SK-N-SH treated with all-trans-retinoic acid at 6 μM for 48 hours (cell line): ENCODE results near the gene SLC35F5.
"Not testable (repeated sequence)": the region's sequence is repeated elsewhere in the genome, so short reads cannot be mapped to it uniquely, and the experiment has no call there.

Experiments
- ATAC-seq: fragments of 200-7000 bp; cut with Tn5 transposase; 3 replicates; pipeline ENCODE4 v1.9.1; 2020; ENCODE audit warnings: mild to moderate bottlenecking, moderate library complexity
- BACH2 ChIP-seq: fragments of 250-450 bp; sonication (Bioruptor Pico); IDR thresholded peaks from 2 replicates; pipeline ENCODE4 v1.9.0; 2021; ENCODE audit warnings: mild to moderate bottlenecking, borderline replicate concordance
- CSDC2 ChIP-seq: fragments of 250-450 bp; sonication (Bioruptor Pico); IDR thresholded peaks from 2 replicates; pipeline ENCODE4 v1.5.0; 2020; ENCODE audit warnings: mild to moderate bottlenecking, moderate library complexity
- ESRRG ChIP-seq: fragments of 250-450 bp; sonication (Bioruptor Pico); IDR thresholded peaks from 2 replicates; pipeline ENCODE4 v1.6.1; 2021; ENCODE audit warnings: mild to moderate bottlenecking
- ISL1 ChIP-seq: fragments of 250-450 bp; sonication (Bioruptor Pico); IDR thresholded peaks from 2 replicates; pipeline ENCODE4 v2.1.2; 2022; ENCODE audit warnings: mild to moderate bottlenecking, moderate library complexity
- PPARA ChIP-seq: fragments of 250-450 bp; sonication (Bioruptor Pico); IDR thresholded peaks from 2 replicates; pipeline ENCODE4 v1.5.0; 2020; ENCODE audit warnings: mild to moderate bottlenecking, borderline replicate concordance
- RARB ChIP-seq: fragments of 250-450 bp; sonication (Bioruptor Pico); IDR thresholded peaks from 2 replicates; pipeline ENCODE4 v1.8.0; 2021; ENCODE audit warnings: mild to moderate bottlenecking, moderate library complexity
- SNAI2 ChIP-seq: fragments of 250-450 bp; sonication (Bioruptor Pico); IDR thresholded peaks from 2 replicates; pipeline ENCODE4 v1.5.0; 2020; ENCODE audit warnings: mild to moderate bottlenecking, moderate library complexity
- ZC3H10 ChIP-seq: fragments of 250-450 bp; sonication (Bioruptor Pico); IDR thresholded peaks from 2 replicates; pipeline ENCODE4 v1.5.1; 2021; ENCODE audit warnings: mild to moderate bottlenecking, moderate library complexity
- ZFP3 ChIP-seq: fragments of 250-450 bp; sonication (Bioruptor Pico); IDR thresholded peaks from 2 replicates; pipeline ENCODE4 v1.5.0; 2020; ENCODE audit warnings: mild to moderate bottlenecking, moderate library complexity
- ZFP30 ChIP-seq: fragments of 450-650 bp; formaldehyde crosslinking; IDR thresholded peaks from 2 replicates; pipeline ENCODE4 v1.5.0; 2022; ENCODE audit warnings: mild to moderate bottlenecking, moderate library complexity
- ZNF565 ChIP-seq: fragments of 450-650 bp; formaldehyde crosslinking; conservative IDR thresholded peaks from 2 replicates; pipeline ENCODE4 v1.5.0; 2020; ENCODE audit warnings: low read depth, mild to moderate bottlenecking, moderate library complexity
- ZNF70 ChIP-seq: fragments of 450-650 bp; formaldehyde crosslinking; IDR thresholded peaks from 2 replicates; pipeline ENCODE4 v1.5.0; 2020; ENCODE audit warnings: mild to moderate bottlenecking, moderate library complexity
- ZNF8 ChIP-seq: fragments of 450-650 bp; formaldehyde crosslinking; IDR thresholded peaks from 2 replicates; pipeline ENCODE4 v1.5.0; 2020; ENCODE audit warnings: mild to moderate bottlenecking, moderate library complexity
- TF ChIP-seq, protein P1 (sequence below): fragments of 250-450 bp; sonication (Bioruptor Pico); IDR thresholded peaks from 2 replicates; pipeline ENCODE4 v1.8.0; 2020; ENCODE audit warnings: mild to moderate bottlenecking, moderate library complexity, borderline replicate concordance
- TF ChIP-seq, protein P2 (sequence below): fragments of 250-450 bp; sonication (Bioruptor Pico); IDR thresholded peaks from 2 replicates; pipeline ENCODE4 v1.8.0; 2021; ENCODE audit warnings: low read depth, mild to moderate bottlenecking, moderate library complexity, borderline replicate concordance
- TF ChIP-seq, protein P3 (sequence below): fragments of 250-450 bp; sonication (Bioruptor Pico); IDR thresholded peaks from 2 replicates; pipeline ENCODE4 v1.5.1; 2020; ENCODE audit warnings: low read depth, mild to moderate bottlenecking, moderate library complexity
- TF ChIP-seq, protein P4 (sequence below): fragments of 250-450 bp; sonication (Bioruptor Pico); IDR thresholded peaks from 2 replicates; pipeline ENCODE4 v1.5.1; 2021; ENCODE audit warnings: mild to moderate bottlenecking, moderate library complexity
- TF ChIP-seq, protein P5 (sequence below): fragments of 250-450 bp; sonication (Bioruptor Pico); IDR thresholded peaks from 2 replicates; pipeline ENCODE4 v1.5.0; 2020; ENCODE audit warnings: mild to moderate bottlenecking, moderate library complexity

SLC35F5 gene

DNA sequence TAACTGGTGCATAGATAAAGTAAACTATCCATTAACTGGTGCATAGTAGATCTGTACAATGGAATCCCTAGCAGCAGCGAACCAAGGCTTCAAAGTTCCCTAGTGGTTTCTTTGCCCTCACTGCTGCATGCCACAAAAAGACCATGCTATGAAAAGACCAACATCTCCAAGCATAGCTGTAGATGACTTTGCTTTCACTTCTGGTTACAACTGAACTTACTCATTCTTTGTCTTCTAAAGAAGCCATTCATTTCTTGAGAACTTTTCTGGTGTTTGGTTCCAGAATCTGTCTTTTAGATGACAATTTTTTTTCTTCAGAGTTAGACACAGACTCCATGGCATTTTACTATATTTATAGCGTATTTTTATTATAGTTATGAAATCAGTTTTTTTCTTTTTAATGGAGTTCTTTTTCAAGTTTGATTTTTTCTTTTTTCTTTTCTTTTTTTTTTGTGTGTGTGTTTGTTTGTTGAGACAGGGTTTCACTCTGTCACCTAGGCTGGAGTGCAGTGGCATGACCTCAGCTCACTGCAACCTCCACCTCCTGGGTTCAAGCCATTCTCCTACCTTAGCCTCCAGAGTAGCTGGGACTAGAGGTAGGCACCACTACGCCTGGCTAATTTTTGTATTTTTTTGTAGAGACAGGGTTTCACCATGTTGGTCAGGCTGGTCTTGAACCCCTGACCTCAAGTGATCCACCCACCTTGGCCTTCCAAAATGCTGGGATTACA, 63.6 kb downstream of the SLC35F5 start:
- ATAC-seq: no peak
- TF ChIP-seq ZC3H10 (CRISPR knock-in tag): no peak
- TF ChIP-seq ISL1 (CRISPR knock-in tag): no peak
- TF ChIP-seq SNAI2 (CRISPR knock-in tag): no peak
- no peak for TF ChIP-seq ZFP3
- TF ChIP-seq, protein P1, sequence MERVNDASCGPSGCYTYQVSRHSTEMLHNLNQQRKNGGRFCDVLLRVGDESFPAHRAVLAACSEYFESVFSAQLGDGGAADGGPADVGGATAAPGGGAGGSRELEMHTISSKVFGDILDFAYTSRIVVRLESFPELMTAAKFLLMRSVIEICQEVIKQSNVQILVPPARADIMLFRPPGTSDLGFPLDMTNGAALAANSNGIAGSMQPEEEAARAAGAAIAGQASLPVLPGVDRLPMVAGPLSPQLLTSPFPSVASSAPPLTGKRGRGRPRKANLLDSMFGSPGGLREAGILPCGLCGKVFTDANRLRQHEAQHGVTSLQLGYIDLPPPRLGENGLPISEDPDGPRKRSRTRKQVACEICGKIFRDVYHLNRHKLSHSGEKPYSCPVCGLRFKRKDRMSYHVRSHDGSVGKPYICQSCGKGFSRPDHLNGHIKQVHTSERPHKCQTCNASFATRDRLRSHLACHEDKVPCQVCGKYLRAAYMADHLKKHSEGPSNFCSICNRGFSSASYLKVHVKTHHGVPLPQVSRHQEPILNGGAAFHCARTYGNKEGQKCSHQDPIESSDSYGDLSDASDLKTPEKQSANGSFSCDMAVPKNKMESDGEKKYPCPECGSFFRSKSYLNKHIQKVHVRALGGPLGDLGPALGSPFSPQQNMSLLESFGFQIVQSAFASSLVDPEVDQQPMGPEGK (CRISPR knock-in tag): no peak
- TF ChIP-seq, protein P2, sequence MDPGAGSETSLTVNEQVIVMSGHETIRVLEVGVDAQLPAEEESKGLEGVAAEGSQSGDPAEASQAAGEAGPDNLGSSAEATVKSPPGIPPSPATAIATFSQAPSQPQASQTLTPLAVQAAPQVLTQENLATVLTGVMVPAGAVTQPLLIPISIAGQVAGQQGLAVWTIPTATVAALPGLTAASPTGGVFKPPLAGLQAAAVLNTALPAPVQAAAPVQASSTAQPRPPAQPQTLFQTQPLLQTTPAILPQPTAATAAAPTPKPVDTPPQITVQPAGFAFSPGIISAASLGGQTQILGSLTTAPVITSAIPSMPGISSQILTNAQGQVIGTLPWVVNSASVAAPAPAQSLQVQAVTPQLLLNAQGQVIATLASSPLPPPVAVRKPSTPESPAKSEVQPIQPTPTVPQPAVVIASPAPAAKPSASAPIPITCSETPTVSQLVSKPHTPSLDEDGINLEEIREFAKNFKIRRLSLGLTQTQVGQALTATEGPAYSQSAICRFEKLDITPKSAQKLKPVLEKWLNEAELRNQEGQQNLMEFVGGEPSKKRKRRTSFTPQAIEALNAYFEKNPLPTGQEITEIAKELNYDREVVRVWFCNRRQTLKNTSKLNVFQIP (CRISPR knock-in tag): no peak
- no peak for TF ChIP-seq ZNF8
- TF ChIP-seq BACH2 (CRISPR knock-in tag): no peak
- TF ChIP-seq, protein P3, sequence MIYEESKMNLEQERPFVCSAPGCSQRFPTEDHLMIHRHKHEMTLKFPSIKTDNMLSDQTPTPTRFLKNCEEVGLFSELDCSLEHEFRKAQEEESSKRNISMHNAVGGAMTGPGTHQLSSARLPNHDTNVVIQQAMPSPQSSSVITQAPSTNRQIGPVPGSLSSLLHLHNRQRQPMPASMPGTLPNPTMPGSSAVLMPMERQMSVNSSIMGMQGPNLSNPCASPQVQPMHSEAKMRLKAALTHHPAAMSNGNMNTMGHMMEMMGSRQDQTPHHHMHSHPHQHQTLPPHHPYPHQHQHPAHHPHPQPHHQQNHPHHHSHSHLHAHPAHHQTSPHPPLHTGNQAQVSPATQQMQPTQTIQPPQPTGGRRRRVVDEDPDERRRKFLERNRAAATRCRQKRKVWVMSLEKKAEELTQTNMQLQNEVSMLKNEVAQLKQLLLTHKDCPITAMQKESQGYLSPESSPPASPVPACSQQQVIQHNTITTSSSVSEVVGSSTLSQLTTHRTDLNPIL (CRISPR knock-in tag): no peak
- TF ChIP-seq, all 23 proteins: peak for 0

DNA sequence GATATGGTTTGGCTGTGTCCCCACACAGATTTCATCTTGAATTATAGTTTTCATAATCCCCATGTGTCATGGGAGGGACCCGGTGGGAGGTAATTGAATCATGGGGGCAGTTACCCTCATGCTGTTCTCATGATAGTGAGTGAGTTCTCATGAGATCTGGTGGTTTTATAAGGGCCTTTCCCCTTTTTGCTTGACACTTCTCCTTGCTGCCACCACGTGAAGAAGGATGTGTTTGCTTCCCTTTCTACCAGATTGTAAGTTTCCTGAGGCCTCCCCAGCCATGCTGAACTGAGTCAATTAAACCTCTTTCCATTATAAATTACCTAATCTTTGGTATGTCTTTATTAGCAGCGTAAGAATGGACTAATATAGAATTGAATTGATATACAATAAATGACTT, 65.6 kb downstream of the SLC35F5 start:
- ATAC-seq: not testable (repeated sequence)

DNA sequence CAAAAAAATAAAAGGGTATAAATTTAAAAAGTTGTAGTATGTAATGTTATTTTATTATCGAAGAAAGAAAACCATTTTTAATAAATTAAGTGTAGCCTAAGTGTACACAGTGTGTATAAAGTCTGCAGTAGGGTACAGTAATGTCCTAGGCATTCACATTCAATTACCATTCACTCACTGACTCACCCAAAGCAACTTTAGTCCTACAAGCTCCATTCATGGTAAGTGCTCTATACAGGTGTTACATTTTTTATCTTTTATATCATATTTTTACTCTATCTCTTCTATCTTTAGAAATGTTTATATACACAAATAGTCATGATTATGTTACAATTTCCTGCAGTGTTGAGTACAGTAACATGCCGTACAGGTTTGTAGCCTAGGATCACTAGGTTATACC, 69.9 kb downstream of the SLC35F5 start:
- TF ChIP-seq ZNF8: no peak
- no peak for TF ChIP-seq ZFP30 (CRISPR knock-in tag)
- TF ChIP-seq, protein P4, sequence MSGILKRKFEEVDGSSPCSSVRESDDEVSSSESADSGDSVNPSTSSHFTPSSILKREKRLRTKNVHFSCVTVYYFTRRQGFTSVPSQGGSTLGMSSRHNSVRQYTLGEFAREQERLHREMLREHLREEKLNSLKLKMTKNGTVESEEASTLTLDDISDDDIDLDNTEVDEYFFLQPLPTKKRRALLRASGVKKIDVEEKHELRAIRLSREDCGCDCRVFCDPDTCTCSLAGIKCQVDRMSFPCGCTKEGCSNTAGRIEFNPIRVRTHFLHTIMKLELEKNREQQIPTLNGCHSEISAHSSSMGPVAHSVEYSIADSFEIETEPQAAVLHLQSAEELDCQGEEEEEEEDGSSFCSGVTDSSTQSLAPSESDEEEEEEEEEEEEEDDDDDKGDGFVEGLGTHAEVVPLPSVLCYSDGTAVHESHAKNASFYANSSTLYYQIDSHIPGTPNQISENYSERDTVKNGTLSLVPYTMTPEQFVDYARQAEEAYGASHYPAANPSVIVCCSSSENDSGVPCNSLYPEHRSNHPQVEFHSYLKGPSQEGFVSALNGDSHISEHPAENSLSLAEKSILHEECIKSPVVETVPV (CRISPR knock-in tag): no peak
- TF ChIP-seq, all 23 proteins: peak for 0
- no peak for ATAC-seq

DNA sequence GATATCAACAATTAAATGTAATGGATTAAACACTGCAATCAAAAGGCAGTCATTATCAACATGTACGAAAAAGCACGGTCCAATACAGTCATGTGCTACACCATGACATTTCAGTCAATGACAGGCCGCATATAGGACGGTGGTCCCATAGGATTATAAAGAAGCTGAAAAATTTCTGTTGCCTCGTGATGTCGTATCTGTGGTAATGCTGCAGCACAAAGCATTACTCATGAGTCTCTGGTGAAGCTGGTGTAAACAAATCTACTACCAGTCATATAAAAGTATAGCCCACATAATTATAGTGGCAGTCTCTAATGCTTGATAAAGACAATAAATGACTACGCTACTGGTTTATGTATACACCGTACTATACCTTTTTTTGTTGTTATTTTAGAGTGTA, 71.0 kb downstream of the SLC35F5 start:
- ATAC-seq: no peak
- TF ChIP-seq SNAI2 (CRISPR knock-in tag): no peak
- no peak for TF ChIP-seq BACH2 (CRISPR knock-in tag)
- no peak for TF ChIP-seq CSDC2 (CRISPR knock-in tag)
- TF ChIP-seq, protein P1 (CRISPR knock-in tag): no peak
- TF ChIP-seq, protein P3 (CRISPR knock-in tag): no peak
- TF ChIP-seq, protein P2 (CRISPR knock-in tag): no peak
- TF ChIP-seq ZNF565 (CRISPR knock-in tag): no peak
- TF ChIP-seq, protein P4 (CRISPR knock-in tag): no peak
- TF ChIP-seq ESRRG: no peak
- no peak for TF ChIP-seq ZFP30 (CRISPR knock-in tag)
- no peak for TF ChIP-seq RARB (CRISPR knock-in tag)
- no peak for TF ChIP-seq ZNF70 (CRISPR knock-in tag)
- TF ChIP-seq ISL1 (CRISPR knock-in tag): no peak
- TF ChIP-seq, protein P5, sequence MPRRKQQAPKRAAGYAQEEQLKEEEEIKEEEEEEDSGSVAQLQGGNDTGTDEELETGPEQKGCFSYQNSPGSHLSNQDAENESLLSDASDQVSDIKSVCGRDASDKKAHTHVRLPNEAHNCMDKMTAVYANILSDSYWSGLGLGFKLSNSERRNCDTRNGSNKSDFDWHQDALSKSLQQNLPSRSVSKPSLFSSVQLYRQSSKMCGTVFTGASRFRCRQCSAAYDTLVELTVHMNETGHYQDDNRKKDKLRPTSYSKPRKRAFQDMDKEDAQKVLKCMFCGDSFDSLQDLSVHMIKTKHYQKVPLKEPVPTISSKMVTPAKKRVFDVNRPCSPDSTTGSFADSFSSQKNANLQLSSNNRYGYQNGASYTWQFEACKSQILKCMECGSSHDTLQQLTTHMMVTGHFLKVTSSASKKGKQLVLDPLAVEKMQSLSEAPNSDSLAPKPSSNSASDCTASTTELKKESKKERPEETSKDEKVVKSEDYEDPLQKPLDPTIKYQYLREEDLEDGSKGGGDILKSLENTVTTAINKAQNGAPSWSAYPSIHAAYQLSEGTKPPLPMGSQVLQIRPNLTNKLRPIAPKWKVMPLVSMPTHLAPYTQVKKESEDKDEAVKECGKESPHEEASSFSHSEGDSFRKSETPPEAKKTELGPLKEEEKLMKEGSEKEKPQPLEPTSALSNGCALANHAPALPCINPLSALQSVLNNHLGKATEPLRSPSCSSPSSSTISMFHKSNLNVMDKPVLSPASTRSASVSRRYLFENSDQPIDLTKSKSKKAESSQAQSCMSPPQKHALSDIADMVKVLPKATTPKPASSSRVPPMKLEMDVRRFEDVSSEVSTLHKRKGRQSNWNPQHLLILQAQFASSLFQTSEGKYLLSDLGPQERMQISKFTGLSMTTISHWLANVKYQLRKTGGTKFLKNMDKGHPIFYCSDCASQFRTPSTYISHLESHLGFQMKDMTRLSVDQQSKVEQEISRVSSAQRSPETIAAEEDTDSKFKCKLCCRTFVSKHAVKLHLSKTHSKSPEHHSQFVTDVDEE: no peak
- TF ChIP-seq PPARA: no peak
